PC-3 (cell line): ENCODE measurements around the gene CMSS1. TPM values are rescaled to one million over a fixed set of nuclear protein-coding genes. Genes with fewer than 3 reads are reported as not detected.
A peak's percentile ranks its signal among the peaks of the same experiment; 100 is the strongest.

Experiments used
- ATAC-seq: fragments of 200-7000 bp; cut with Tn5 transposase; 2 replicates; pipeline ENCODE4 v1.9.1; 2020; ENCODE audit warnings: mild to moderate bottlenecking, moderate library complexity
- BruUV-seq: library from RNA; stranded (reverse); fragments of 400-500 nt; replicated peaks from 2 replicates; lab custom pipeline; 2021; lab: Mats Ljungman, UMichigan
- CTCF ChIA-PET: fragments of 300-600 bp; sonication (Branson Sonifier 250); formaldehyde crosslinking; loops from one replicate; lab custom pipeline; 2022; ENCODE audit warnings: antibody characterized with exemption; lab: Charles Lee
- POLR2A ChIA-PET: fragments of 300-600 bp; sonication (Branson Sonifier 250); formaldehyde crosslinking; loops from one replicate; lab custom pipeline; 2022; ENCODE audit warnings: antibody characterized with exemption; ENCODE audit not compliant: unreplicated experiment; lab: Charles Lee
- DNase-seq: peaks from one replicate; pipeline ENCODE4 v3.0.0-alpha.2; 2015
- H2AFZ ChIP-seq: fragments of 300-600 bp; sonication (generic); 2 replicates; pipeline ENCODE4 v1.6.0; 2016; ENCODE audit warnings: antibody characterized with exemption, low read length
- H3F3A ChIP-seq: fragments of 300-600 bp; sonication (generic); one replicate; pipeline ENCODE4 v1.6.0; 2017; ENCODE audit warnings: antibody characterized with exemption, low read length, control low read depth, mild to moderate bottlenecking; ENCODE audit not compliant: unreplicated experiment
- H3K27ac ChIP-seq: fragments of 300-600 bp; sonication (generic); 2 replicates; pipeline ENCODE4 v1.5.1; 2016; ENCODE audit warnings: mild to moderate bottlenecking, low read length
- H3K27me3 ChIP-seq: fragments of 300-600 bp; sonication (generic); 2 replicates; pipeline ENCODE4 v1.6.1; 2016; ENCODE audit warnings: low read length, mixed read lengths
- H3K36me3 ChIP-seq: fragments of 300-600 bp; sonication (generic); 2 replicates; pipeline ENCODE4 v1.6.1; 2016; ENCODE audit warnings: low read depth, mixed run types, low read length, mixed read lengths
- H3K4me1 ChIP-seq: fragments of 300-600 bp; sonication (generic); 2 replicates; pipeline ENCODE4 v1.5.1; 2016; ENCODE audit warnings: low read length; ENCODE audit not compliant: insufficient read depth
- H3K4me2 ChIP-seq: fragments of 300-600 bp; sonication (generic); 2 replicates; pipeline ENCODE4 v1.6.0; 2016; ENCODE audit warnings: low read length
- H3K4me3 ChIP-seq: fragments of 300-600 bp; sonication (generic); 2 replicates; pipeline ENCODE4 v1.5.1; 2016; ENCODE audit warnings: mild to moderate bottlenecking, low read length, mixed read lengths
- H3K79me2 ChIP-seq: fragments of 300-600 bp; sonication (generic); 2 replicates; pipeline ENCODE4 v1.6.1; 2017; ENCODE audit warnings: low read length, mixed read lengths
- H3K9ac ChIP-seq: fragments of 300-600 bp; sonication (generic); 2 replicates; pipeline ENCODE4 v1.6.0; 2016; ENCODE audit warnings: mild to moderate bottlenecking, low read length
- H3K9me2 ChIP-seq: fragments of 300-600 bp; sonication (generic); replicated peaks from 2 replicates; pipeline ENCODE4 v1.6.1; 2016; ENCODE audit warnings: mixed run types, low read length, mixed read lengths
- H3K9me3 ChIP-seq: fragments of 300-600 bp; sonication (generic); 2 replicates; pipeline ENCODE4 v1.6.1; 2016; ENCODE audit warnings: low read length, mixed read lengths
- H4K20me1 ChIP-seq: fragments of 300-600 bp; sonication (generic); 2 replicates; pipeline ENCODE4 v1.6.1; 2016; ENCODE audit warnings: low read length, mixed read lengths
- CTCF ChIP-seq: fragments of 300-600 bp; sonication (generic); conservative IDR thresholded peaks from 2 replicates; pipeline ENCODE4 v1.5.1; 2017; ENCODE audit warnings: antibody characterized with exemption, low read depth, mild to moderate bottlenecking, low read length
- EZH2 ChIP-seq: fragments of 300-600 bp; sonication (generic); IDR thresholded peaks from one replicate; pipeline ENCODE4 v1.6.1; 2017; ENCODE audit warnings: antibody characterized with exemption, mild to moderate bottlenecking, low read length; ENCODE audit not compliant: unreplicated experiment
- EZH2phosphoT487 ChIP-seq: fragments of 300-600 bp; sonication (generic); IDR thresholded peaks from 2 replicates; pipeline ENCODE4 v1.6.1; 2018; ENCODE audit warnings: mild to moderate bottlenecking, antibody characterized with exemption, low read length, borderline replicate concordance
- intact Hi-C: fragments of 100-400 bp; cut with micrococcal nuclease; formaldehyde crosslinking; loops from 2 replicates; pipeline ENCODE4 v1.9.0; 2023
- total RNA-seq: library from RNA; depleted of rRNA; stranded (reverse); fragments of >200 nt; gene quantifications from 2 replicates; pipeline ENCODE4 v1.2.3, GENCODE V29; 2014

Gene CMSS1
- total RNA-seq, 1 experiment from 2014 or later: 63.1 TPM

GRCh38 chr3:100110162-100110561 is 292.5 kb downstream of the CMSS1 start:
- Histone ChIP-seq H3K36me3 (no peaks in the 10 kb centered on the region), H4K20me1 (0 out of 2 replicates have a peak, but pooled peaks cover 4% of the 10 kb centered on the region), H3K4me1 (peaks cover 37% of the 10 kb centered on the region), H3K9me2 (no peaks in the 10 kb centered on the region), H3K4me3 (no peak overlapping the region), H2AFZ (no peak overlapping the region), H3K79me2 (no peaks in the 10 kb centered on the region), H3K9me3 (no peaks in the 10 kb centered on the region), H3F3A (peaks cover 5% of the 10 kb centered on the region), H3K27me3 (no peaks in the 10 kb centered on the region), H3K9ac (no peak overlapping the region), H3K4me2 (no peak overlapping the region), H3K27ac (no peak overlapping the region)
- BruUV-seq: no TSS peak
- ATAC-seq (no peak), DNase-seq (no peak)
- ChIA-PET POLR2A (no interaction called here), CTCF (interaction anchor here (0.7 kb wide), 1 partner anchor 144 kb away, joined by 5 read pairs; no protein-coding TSS in a partner anchor)
- intact Hi-C loops: no loop called here
- no peak for TF ChIP-seq EZH2phosphoT487
- no peak for TF ChIP-seq CTCF
- no peak for TF ChIP-seq EZH2

- peaks cover 22% of the 10 kb centered on the region for H3K4me1 ChIP-seq
- H3F3A ChIP-seq: peaks cover 3% of the 10 kb centered on the region
- no peak overlapping the region for H3K27ac ChIP-seq
- peaks cover 3% of the 10 kb centered on the region; the same call in 1 of the 2 replicates for H3K36me3 ChIP-seq
- intact Hi-C loops: no loop called here
- no peak overlapping the region for H2AFZ ChIP-seq
- no peaks in the 10 kb centered on the region for H3K27me3 ChIP-seq
- no TSS peak for BruUV-seq
- H3K79me2 ChIP-seq: no peaks in the 10 kb centered on the region
- DNase-seq (no peak), ATAC-seq (no peak)
- no peak overlapping the region for H3K4me2 ChIP-seq
- ChIA-PET CTCF (interaction anchor here (0.7 kb wide), 1 partner anchor 106 kb away, joined by 3 read pairs; no protein-coding TSS in a partner anchor), POLR2A (no interaction called here)
- no peaks in the 10 kb centered on the region for H3K9me2 ChIP-seq
- no peak overlapping the region for H3K4me3 ChIP-seq
- H3K9ac ChIP-seq: no peak overlapping the region
- H4K20me1 ChIP-seq: 0 out of 2 replicates have a peak, but pooled peaks cover 3% of the 10 kb centered on the region
- TF ChIP-seq EZH2: no peak
- TF ChIP-seq EZH2phosphoT487: no peak
- TF ChIP-seq CTCF: no peak
- H3K9me3 ChIP-seq: no peaks in the 10 kb centered on the region
Measured at GRCh38 chr3:100111728-100112127, 294.1 kb downstream of the CMSS1 start.

- Histone ChIP-seq H3F3A (no peaks in the 10 kb centered on the region), H4K20me1 (no peaks in the 10 kb centered on the region), H3K4me2 (no peak overlapping the region), H3K27ac (no peak overlapping the region), H3K4me1 (0 out of 2 replicates have a peak, but pooled peaks cover 5% of the 10 kb centered on the region), H3K79me2 (no peaks in the 10 kb centered on the region), H3K9me3 (no peaks in the 10 kb centered on the region), H2AFZ (no peak overlapping the region), H3K4me3 (no peak overlapping the region), H3K9me2 (no peaks in the 10 kb centered on the region), H3K9ac (no peak overlapping the region), H3K27me3 (no peaks in the 10 kb centered on the region), H3K36me3 (peaks cover 3% of the 10 kb centered on the region; the same call in 1 of the 2 replicates)
- ATAC-seq: no peak
- CTCF ChIA-PET: no interaction called here
- TF ChIP-seq CTCF (no peak), EZH2 (no peak), EZH2phosphoT487 (no peak)
- no TSS peak for BruUV-seq
- POLR2A ChIA-PET: interaction anchor here (0.7 kb wide), 1 partner anchor 69 kb away, joined by 3 read pairs; no protein-coding TSS in a partner anchor
- DNase-seq: peak; percentile 44
- intact Hi-C loops: no loop called here
Measured at GRCh38 chr3:100113723-100114412, 296.2 kb downstream of the CMSS1 start.
